Mucosa of descending colon (tissue), 3 donors: ENCODE measurements around the gene TRIOBP. TPM values are rescaled to one million over a fixed set of nuclear protein-coding genes. Genes with fewer than 3 reads are reported as not detected.

Source experiments
- ATAC-seq: fragments of 200-7000 bp; cut with Tn5 transposase; one replicate; pipeline ENCODE4 v1.9.1; 2020; ENCODE audit warnings: mild to moderate bottlenecking, moderate library complexity
- DNase-seq, 3 donors: peaks; one replicate each; pipeline ENCODE4 v3.0.0-alpha.2; 2020
- H3K36me3 ChIP-seq: fragments of 200-600 bp; one replicate; pipeline ENCODE4 v1.8.0; 2021; ENCODE audit warnings: low read depth, mild to moderate bottlenecking
- H3K4me1 ChIP-seq: fragments of 200-600 bp; one replicate; pipeline ENCODE4 v1.8.0; 2021; ENCODE audit warnings: low read depth, mild to moderate bottlenecking
- H3K4me3 ChIP-seq: fragments of 200-600 bp; one replicate; pipeline ENCODE4 v1.8.0; 2021; ENCODE audit warnings: mild to moderate bottlenecking
- H3K9me3 ChIP-seq: fragments of 200-600 bp; one replicate; pipeline ENCODE4 v1.8.0; 2021; ENCODE audit warnings: mild to moderate bottlenecking
- intact Hi-C, 2 donors: fragments of 100-400 bp; cut with DNase I in 1 of 2; cut with micrococcal nuclease in 1 of 2; formaldehyde crosslinking; loops; one replicate each; pipeline versions ENCODE4 v1.11.0 to v1.11.1; 2022; cut with DNase I, micrococcal nuclease
- total RNA-seq, 3 donors: library from RNA; stranded (reverse); fragmentation: NEBNext Ultra II Directional in 2 of 3; extraction: Animal tissue kit (Norgen Biotek cat#: 25700) in 2 of 3; gene quantifications; one replicate each; pipeline versions ENCODE4 v1.2.1 to v1.2.4, GENCODE V29; 2021 to 2023
- TF ChIP-seq, protein P1 (sequence below): fragments of 200-600 bp; IDR thresholded peaks from one replicate; pipeline ENCODE4 v1.8.0; 2022; ENCODE audit warnings: antibody characterized with exemption, mild to moderate bottlenecking
- donor health status: DM: no; HTN: no; CAD: no; lungs with moderate emphysema.
- donor health status: DM: no; HTN: no; CAD: no.
- donor health status: DM: no; HTN: yes; CAD: no.

Gene TRIOBP
- total RNA-seq, 3 donors from 2014 or later = 78.2 to 107 (median 78.6) TPM

DNA sequence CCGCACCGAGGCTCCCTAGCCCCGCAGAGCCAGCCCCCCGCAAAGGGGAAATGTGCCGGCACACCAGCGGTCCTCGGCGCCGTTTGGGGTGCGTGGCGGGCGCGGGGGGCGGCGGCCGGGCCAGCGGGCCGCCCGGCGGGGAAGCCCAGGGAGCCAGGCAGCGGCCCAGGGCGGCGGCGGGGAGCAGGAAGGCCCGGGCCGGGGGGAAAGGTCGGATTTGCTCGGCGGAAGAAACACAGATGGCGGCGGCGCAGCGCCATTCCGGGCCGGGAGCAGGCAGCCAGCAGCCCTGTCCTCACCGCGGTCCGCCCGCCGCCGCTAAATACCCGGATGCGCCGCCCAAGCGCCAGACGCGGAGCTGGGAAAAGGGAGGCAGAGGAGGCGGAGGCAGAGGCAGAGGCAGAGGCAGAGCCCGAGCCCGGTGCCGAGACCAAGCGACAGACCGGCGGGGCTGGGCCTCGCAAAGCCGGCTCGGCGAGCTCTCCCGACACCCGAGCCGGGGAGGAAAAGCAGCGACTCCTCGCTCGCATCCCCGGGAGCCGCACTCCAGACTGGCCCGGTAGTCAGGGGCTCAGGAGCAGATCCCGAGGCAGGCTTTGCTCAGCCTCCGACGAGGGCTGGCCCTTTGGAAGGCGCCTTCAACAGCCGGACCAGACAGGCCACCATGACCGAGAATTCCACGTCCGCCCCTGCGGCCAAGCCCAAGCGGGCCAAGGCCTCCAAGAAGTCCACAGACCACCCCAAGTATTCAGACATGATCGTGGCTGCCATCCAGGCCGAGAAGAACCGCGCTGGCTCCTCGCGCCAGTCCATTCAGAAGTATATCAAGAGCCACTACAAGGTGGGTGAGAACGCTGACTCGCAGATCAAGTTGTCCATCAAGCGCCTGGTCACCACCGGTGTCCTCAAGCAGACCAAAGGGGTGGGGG lies 108.3 kb downstream of the TRIOBP start:
- Histone ChIP-seq H3K4me1 (peaks cover 29% of the 10 kb centered on the region), H3K36me3 (no peaks in the 10 kb centered on the region), H3K9me3 (no peaks in the 10 kb centered on the region), H3K4me3 (peak overlapping the region; percentile 33)
- DNase-seq (peak; percentile 92 to 98 (median 94)), ATAC-seq (peak; percentile 72)
- TF ChIP-seq, protein P1, sequence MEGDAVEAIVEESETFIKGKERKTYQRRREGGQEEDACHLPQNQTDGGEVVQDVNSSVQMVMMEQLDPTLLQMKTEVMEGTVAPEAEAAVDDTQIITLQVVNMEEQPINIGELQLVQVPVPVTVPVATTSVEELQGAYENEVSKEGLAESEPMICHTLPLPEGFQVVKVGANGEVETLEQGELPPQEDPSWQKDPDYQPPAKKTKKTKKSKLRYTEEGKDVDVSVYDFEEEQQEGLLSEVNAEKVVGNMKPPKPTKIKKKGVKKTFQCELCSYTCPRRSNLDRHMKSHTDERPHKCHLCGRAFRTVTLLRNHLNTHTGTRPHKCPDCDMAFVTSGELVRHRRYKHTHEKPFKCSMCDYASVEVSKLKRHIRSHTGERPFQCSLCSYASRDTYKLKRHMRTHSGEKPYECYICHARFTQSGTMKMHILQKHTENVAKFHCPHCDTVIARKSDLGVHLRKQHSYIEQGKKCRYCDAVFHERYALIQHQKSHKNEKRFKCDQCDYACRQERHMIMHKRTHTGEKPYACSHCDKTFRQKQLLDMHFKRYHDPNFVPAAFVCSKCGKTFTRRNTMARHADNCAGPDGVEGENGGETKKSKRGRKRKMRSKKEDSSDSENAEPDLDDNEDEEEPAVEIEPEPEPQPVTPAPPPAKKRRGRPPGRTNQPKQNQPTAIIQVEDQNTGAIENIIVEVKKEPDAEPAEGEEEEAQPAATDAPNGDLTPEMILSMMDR = no peak
- intact Hi-C loops = no loop called here

DNA sequence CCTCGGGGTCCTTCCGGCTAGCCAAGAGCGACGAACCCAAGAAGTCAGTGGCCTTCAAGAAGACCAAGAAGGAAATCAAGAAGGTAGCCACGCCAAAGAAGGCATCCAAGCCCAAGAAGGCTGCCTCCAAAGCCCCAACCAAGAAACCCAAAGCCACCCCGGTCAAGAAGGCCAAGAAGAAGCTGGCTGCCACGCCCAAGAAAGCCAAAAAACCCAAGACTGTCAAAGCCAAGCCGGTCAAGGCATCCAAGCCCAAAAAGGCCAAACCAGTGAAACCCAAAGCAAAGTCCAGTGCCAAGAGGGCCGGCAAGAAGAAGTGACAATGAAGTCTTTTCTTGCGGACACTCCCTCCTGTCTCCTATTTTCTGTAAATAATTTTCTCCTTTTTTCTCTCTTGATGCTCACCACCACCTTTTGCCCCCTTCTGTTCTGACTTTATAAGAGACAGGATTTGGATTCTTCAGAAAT lies 109.0 kb downstream of the TRIOBP start:
- ATAC-seq = no peak
- H3K4me3 ChIP-seq = peak overlapping the region; percentile 33
- peak in 1 of 3 donors; percentile 51 for DNase-seq
- intact Hi-C loops = no loop called here
- no peaks in the 10 kb centered on the region for H3K9me3 ChIP-seq
- H3K36me3 ChIP-seq = no peaks in the 10 kb centered on the region
- TF ChIP-seq, protein P1 = no peak
- peaks cover 29% of the 10 kb centered on the region for H3K4me1 ChIP-seq

DNA sequence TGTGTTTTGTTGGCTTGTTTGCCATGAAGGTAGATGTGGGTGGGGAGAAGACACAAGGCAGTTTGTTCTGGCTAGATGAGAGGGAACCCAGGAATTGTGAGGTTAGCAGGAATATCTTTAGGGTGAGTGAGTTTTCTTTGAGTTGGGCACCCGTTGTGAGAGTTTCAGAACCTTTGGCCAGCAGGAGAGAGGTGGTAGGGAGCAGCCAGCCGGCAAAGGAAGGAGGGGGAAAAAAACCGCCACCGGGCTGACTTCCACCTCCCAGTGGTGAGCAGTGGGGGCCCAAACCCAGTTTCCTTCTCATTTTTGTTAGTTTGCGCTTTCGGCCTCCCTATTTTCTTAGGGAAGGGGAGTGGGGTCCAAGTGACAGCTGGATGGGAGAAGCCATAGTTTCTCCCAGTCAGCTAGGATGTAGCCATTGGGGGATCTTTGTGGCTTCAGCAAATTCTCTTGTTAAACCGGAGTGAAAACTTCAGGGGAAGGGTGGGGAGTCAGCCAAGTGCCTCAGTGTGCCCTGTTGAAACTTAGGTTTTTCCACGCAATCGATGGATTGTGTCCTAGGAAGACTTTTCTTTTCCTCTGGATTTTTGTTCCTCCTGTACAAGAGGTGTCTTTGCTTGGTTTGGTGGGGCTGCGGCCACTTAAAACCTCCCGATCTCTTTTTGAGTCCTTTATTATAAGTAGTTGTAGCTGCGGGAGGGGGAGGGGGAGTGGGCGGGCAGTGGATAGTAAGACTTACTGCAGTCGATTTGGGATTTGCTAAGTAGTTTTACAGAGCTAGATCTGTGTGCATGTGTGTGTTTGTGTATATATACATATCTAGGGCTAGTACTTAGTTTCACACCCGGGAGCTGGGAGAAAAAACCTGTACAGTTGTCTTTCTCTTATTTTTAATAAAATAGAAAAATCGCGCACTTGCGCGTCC lies 109.8 kb downstream of the TRIOBP start:
- TF ChIP-seq, protein P1 = no peak
- H3K4me1 ChIP-seq = peaks cover 29% of the 10 kb centered on the region
- ATAC-seq (no peak), DNase-seq (peak in 2 of 3 donors; percentile 57 to 71)
- no peaks in the 10 kb centered on the region for H3K9me3 ChIP-seq
- H3K36me3 ChIP-seq = no peaks in the 10 kb centered on the region
- H3K4me3 ChIP-seq = peak overlapping the region; percentile 17
- intact Hi-C loops = no loop called here

DNA sequence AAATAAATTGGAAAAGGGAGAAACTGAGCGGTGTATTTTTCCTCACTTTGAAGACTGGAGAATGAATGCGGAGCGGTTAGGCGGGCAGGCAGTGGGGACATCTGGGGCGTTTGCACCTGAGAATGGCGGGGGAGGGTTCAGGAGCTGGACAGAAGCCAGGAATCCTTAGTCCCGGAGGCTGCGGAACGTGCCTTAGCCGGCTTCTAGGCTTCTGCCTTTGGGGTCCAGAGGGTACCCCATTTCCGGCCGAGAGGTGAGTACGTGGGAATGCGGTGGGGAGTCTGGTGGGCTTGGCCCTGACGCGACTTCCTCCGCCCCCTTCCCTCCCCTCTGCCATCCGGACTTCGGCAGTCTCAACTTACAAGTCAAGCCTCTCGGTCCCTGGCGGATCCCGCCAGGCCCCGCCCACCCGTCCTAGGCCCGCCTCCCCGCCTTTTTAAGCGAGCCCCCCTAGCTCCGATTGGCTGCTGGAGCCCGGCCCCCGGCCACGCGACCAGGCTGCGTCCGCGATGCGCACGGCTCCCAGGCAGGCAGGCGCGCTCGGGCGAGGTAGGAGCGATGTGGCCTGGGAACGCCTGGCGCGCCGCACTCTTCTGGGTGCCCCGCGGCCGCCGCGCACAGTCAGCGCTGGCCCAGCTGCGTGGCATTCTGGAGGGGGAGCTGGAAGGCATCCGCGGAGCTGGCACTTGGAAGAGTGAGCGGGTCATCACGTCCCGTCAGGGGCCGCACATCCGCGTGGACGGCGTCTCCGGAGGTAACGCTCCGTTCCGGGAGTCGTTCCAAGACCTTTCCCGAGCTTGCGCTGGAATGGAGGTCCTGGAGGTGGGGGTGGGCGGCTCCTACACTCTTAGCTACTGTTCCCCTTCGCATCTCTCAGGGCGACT lies 110.8 kb downstream of the TRIOBP start, which contains the start of gene GCAT:
GCAT (plus strand) TSS at position 525 of the 884 bp plus-strand sequence; CDS start at position 559, 34 bp downstream.
- no peaks in the 10 kb centered on the region for H3K36me3 ChIP-seq
- DNase-seq (peak; percentile 97 to 98 (median 98)), ATAC-seq (peak; percentile 84)
- no peaks in the 10 kb centered on the region for H3K9me3 ChIP-seq
- TF ChIP-seq, protein P1 = no peak
- peak within 1 kb of the TSS; percentile 19 for H3K4me3 ChIP-seq
- peaks cover 28% of the 10 kb centered on the region for H3K4me1 ChIP-seq
- intact Hi-C loops = no loop called here
